MG63 (cell line): ENCODE data around the gene PRDM15. TPM values are rescaled to one million over a fixed set of nuclear protein-coding genes. Genes with fewer than 3 reads are reported as not detected.
"Not testable (repeated sequence)": the region's sequence is repeated elsewhere in the genome, so short reads cannot be mapped to it uniquely, and the experiment has no call there.

Experiments used
- DNase-seq: peaks from one replicate; pipeline ENCODE4 v3.0.0-alpha.2; 2020
- H3K27me3 ChIP-seq: fragments of 250-450 bp; sonication (Bioruptor Pico); 2 replicates; pipeline ENCODE4 v1.5.1; 2020; ENCODE audit warnings: mild to moderate bottlenecking, moderate library complexity
- H3K36me3 ChIP-seq: fragments of 250-450 bp; sonication (Bioruptor Pico); 2 replicates; pipeline ENCODE4 v1.5.1; 2020; ENCODE audit warnings: mild to moderate bottlenecking, moderate library complexity
- H3K4me3 ChIP-seq: fragments of 250-450 bp; sonication (Bioruptor Pico); 2 replicates; pipeline ENCODE4 v1.5.1; 2020; ENCODE audit warnings: mild to moderate bottlenecking, moderate library complexity
- H3K9me3 ChIP-seq: fragments of 250-450 bp; sonication (Bioruptor Pico); 2 replicates; pipeline ENCODE4 v1.5.1; 2020; ENCODE audit warnings: mild to moderate bottlenecking, moderate library complexity
- total RNA-seq: library from RNA; depleted of rRNA; stranded (reverse); fragments of >200 nt; shearing (Covaris generic); gene quantifications from 2 replicates; pipeline ENCODE4 v1.2.3, GENCODE V29; 2014; ENCODE audit warnings: low replicate concordance

The PRDM15 gene
- total RNA-seq, 1 experiment from 2014 or later: 7.8 TPM

DNA sequence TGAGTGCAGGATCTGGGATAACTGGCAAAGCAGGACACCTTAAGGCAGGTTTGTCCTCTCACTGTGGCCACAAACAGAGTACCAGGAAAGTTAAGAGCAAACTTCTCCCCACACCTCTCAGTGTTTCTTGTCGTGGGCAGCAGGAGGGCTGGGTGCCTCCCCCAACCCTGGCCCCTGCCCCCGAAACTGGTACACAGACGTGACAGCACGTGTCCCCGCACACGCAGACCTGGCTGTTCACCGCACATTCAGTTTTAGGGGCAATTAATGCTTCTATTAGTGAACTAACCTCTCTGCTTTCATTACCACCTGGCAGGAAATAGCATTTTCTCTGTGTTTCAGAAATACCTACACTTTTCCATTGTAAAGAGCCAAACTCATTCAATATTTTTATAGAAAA, 79.4 kb downstream of the PRDM15 start:
- Histone ChIP-seq H3K36me3 (peaks cover 38% of the 10 kb centered on the region), H3K9me3 (no peaks in the 10 kb centered on the region), H3K27me3 (no peaks in the 10 kb centered on the region), H3K4me3 (no peak overlapping the region)
- no peak for DNase-seq

DNA sequence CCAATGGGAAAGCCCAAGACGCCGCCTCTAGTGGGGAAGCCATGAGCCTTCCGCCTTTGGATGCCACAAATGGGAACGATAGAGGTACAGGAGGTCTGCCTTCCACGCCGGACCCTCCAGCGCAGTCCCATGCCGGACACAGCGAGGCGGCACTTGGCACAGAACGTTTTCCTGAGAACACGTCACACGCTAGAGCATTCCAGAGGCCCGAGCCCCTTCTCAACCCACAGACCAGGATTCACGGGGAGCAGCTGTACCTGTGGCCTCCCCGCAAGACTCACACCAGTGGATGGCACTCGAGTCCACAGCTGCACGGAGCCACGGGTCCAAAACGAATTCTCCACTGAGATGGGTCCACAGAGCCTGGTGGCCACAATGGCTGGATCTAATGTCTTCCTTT, 80.8 kb downstream of the PRDM15 start:
- Histone ChIP-seq H3K36me3 (peaks cover 31% of the 10 kb centered on the region), H3K4me3 (no peak overlapping the region), H3K27me3 (no peaks in the 10 kb centered on the region), H3K9me3 (peaks cover 6% of the 10 kb centered on the region)
- no peak for DNase-seq

DNA sequence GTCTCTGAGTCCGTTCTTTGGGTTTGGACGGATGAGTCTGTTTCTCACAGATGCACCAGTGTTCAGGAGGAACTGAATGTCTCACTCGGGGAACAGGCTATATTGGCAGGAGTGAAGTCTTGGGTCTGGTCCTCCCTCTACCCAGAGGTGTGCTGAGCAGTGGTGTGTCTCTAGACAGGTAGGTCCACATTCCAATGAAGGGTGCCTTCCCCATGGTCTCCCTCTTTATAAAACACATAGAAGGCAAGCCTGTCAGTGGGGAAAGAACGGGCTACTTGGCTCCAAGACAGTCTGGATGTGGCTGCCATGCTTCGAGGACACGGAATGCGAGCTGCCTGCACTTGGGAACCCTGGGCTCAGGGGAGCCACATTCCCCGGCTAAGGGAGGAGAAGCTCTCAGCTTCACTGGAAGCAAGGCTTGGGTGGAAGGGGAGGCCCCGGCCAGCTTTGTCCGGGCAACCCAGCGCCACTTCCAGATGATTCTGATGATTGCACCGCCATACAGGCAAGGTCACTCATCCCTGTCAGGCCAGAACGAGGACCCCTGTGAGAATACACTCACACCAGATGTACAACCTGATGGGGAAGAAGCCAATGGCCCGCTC, 82.6 kb downstream of the PRDM15 start:
- DNase-seq: no peak
- Histone ChIP-seq H3K4me3 (no peak overlapping the region), H3K36me3 (peaks cover 26% of the 10 kb centered on the region)

DNA sequence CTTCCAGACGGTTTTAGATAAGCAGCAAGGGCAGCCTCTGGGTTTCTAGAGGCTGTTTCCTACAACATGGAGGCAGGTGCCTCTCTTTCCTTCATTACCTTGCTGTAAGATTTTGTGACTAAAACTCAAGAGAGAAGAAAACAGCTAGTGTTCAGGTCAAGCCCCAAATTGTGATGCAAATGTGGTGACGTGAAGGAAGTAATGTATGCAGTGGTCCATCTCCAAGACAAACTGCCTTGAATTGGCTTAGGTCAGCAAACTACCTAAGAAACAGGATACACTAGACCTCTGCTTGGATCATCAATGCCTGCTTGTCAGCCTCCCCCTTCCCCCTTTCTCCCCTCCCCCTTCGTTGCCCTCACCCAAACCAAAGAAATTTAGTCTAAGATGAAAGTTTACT, 83.4 kb downstream of the PRDM15 start:
- no peak for DNase-seq
- Histone ChIP-seq H3K4me3 (no peak overlapping the region), H3K27me3 (no peaks in the 10 kb centered on the region), H3K36me3 (peaks cover 18% of the 10 kb centered on the region), H3K9me3 (peaks cover 26% of the 10 kb centered on the region)

More for the DNA sequence above, 82.6 kb downstream of the PRDM15 start:
- H3K27me3 ChIP-seq: no peaks in the 10 kb centered on the region
- H3K9me3 ChIP-seq: peaks cover 19% of the 10 kb centered on the region

DNA sequence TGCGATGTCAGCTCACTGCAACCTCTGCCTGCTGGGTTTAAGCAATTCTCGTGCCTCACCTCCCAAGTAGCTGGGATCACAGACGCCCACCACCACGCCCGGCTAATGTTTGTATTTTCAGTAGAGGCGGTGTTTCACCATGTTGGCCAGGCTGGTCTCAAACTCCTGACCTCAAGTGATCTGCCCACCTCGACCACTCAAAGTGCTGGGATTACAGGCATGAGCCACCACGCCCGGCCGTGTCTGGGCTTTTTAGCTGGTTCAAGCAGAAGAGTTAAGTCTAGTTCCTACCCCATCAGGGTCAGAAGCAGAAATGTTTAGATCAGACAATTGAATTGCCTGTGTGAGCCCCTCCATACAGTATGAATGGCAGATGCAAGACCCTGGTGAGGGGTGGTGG, 84.5 kb downstream of the PRDM15 start:
- H3K36me3 ChIP-seq: peaks cover 7% of the 10 kb centered on the region
- no peak for DNase-seq
- no peaks in the 10 kb centered on the region for H3K27me3 ChIP-seq
- no peak overlapping the region for H3K4me3 ChIP-seq
- H3K9me3 ChIP-seq: peaks cover 28% of the 10 kb centered on the region

DNA sequence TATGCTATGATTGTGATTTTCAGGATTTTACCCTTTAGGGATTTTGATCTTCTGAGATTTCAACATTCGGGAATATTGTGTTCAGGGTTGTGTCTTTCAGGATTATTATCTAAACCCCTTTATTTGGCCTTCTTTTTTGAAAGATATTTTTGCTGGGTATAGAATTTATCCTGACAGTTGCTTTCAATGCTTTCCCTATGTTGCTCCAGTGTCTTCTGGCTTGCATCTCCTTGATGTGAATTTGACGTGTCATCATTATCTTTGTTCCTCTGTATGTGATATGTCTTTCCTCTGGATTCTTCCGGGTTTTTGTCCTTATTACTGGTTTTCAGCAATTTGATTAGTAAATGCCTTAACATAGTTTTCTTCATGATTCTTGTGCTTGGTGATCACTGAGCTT, 86.4 kb downstream of the PRDM15 start:
- DNase-seq: no peak
- H3K4me3 ChIP-seq: no peak overlapping the region
- peaks cover 4% of the 10 kb centered on the region for H3K36me3 ChIP-seq
- no peaks in the 10 kb centered on the region for H3K27me3 ChIP-seq
- H3K9me3 ChIP-seq: peaks cover 28% of the 10 kb centered on the region

DNA sequence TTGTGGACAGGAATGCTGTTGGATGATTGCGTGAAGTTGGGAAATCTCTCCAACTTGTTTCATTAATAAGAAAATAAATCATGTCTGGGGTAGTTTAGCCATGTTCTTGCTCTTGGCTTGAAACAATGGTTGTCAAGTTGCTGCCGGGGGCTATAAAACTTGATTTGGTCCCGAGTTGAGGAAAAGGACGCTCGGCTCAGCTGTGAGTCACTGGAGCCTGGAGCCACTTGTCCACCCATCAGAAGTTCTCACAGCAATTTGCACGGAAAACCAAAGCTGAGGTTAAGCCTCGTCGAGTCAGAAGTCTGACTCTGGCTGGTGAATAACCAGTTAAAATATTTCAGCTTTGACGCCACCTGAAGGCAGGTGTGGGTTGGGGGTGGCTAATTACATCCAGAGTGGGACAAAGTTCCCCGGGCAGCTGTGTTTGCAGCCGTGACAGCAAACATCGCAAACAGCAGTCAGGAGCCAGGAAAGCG, 92.6 kb downstream of the PRDM15 start:
- Histone ChIP-seq H3K36me3 (no peaks in the 10 kb centered on the region), H3K27me3 (no peaks in the 10 kb centered on the region), H3K9me3 (peaks cover 8% of the 10 kb centered on the region), H3K4me3 (no peak overlapping the region)
- peak; percentile 72 for DNase-seq

DNA sequence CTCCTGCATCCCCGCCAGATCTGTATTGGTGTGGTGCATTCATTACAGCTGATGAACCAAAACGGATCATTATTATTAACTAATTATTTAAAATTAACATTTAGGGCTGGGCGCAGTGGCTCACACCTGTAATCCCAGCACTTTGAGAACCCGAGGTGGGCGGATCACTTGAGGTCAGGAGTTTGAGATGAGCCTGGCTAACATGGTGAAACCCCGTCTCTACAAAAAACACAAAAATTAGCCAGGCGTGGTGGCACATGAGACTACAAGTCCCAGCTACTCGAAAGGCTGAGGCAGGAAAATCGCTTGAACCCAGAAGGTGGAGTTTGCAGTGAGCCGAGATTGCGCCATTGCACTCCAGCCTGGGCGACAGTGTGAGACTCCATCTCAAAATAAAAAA, 93.9 kb downstream of the PRDM15 start:
- not testable (repeated sequence) for DNase-seq

DNA sequence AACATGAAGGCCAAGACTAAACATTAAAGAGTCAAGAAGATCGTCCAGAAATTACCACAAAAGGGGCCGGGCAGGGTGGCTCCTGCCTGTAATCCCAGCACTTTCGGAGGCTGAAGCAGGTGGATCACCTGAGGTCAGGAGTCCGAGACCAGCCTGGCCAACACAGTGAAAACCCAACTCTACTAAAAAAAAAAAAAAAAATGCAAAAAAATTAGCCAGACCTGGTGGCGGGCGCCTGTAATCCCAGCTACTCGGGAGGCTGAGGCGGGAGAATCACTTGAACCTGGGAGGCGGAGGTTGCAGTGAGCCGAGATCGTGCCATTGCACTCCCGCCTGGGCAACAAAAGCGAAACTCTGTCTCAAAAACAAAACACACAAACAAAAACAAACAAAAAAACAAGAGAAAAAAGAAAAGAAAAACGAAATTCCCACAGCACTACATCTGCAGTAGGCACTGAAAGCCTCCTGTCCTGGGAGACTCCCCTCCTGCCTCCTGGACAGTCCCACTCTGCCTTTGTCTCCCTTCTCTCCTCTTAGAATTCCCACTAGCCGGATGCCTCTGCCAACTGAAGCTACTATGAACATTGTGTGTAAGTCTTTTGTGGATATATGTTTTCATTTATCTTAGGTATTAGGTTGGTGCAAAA, 94.6 kb downstream of the PRDM15 start:
- no peak for DNase-seq
- Histone ChIP-seq H3K4me3 (no peak overlapping the region), H3K36me3 (no peaks in the 10 kb centered on the region), H3K9me3 (no peaks in the 10 kb centered on the region), H3K27me3 (no peaks in the 10 kb centered on the region)

More for the DNA sequence above, 93.9 kb downstream of the PRDM15 start:
- not testable (repeated sequence) for H3K9me3 ChIP-seq, H3K4me3 ChIP-seq, H3K36me3 ChIP-seq, H3K27me3 ChIP-seq

DNA sequence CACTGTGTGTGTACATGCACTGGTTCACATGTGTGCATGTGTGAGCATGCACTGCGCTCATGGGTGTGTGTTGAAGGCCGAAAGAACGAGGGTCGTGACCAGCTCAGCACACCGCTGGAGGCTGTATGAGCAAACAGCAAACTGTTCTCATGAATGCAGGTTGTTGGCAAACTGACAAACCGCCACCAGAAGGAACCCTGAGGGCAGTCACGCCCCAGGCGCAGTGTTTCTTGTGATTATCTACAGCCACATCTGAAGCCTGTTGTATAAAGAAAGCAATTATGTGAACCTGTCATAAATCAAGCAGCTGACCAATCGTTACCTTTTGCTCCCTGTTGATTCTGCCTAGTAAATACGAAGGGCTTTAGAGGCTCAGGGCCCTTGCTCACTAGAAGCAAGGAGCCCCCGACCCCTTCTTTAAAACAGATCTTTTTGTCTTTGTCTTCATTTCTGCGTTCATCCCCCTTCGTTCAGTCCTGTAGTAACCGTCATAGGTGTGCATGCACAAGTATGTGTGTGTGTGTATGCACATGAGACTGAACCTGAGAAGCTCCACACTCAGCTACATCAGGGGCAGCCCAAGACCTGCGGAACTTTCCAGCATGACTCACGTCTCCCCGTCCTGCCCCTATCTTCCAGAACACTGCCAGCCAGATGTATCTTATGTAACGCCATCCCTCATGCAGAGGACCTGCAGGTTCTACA, 95.5 kb downstream of the PRDM15 start:
- H3K27me3 ChIP-seq: no peaks in the 10 kb centered on the region
- no peaks in the 10 kb centered on the region for H3K9me3 ChIP-seq
- H3K4me3 ChIP-seq: no peak overlapping the region
- no peaks in the 10 kb centered on the region for H3K36me3 ChIP-seq
- DNase-seq: no peak

DNA sequence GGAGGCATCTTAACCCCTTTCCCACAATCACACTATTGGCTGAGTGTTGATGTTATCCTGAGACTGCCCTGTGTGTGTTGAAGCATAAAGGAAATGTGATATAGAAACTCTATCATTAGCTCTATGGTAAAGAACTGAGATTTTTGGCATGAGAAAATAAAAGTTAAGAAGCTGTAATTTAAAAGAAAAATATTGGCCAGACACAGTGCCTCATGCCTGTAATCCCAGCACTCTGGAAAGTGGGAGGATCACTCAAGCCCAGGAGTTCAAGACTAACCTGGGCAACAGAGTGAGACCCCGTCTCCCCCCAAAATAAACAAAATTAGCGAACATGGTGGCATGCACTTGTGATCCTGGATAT, 98.1 kb downstream of the PRDM15 start:
- no peaks in the 10 kb centered on the region for H3K9me3 ChIP-seq
- H3K4me3 ChIP-seq: no peak overlapping the region
- no peaks in the 10 kb centered on the region for H3K27me3 ChIP-seq
- no peaks in the 10 kb centered on the region for H3K36me3 ChIP-seq
- DNase-seq: no peak

DNA sequence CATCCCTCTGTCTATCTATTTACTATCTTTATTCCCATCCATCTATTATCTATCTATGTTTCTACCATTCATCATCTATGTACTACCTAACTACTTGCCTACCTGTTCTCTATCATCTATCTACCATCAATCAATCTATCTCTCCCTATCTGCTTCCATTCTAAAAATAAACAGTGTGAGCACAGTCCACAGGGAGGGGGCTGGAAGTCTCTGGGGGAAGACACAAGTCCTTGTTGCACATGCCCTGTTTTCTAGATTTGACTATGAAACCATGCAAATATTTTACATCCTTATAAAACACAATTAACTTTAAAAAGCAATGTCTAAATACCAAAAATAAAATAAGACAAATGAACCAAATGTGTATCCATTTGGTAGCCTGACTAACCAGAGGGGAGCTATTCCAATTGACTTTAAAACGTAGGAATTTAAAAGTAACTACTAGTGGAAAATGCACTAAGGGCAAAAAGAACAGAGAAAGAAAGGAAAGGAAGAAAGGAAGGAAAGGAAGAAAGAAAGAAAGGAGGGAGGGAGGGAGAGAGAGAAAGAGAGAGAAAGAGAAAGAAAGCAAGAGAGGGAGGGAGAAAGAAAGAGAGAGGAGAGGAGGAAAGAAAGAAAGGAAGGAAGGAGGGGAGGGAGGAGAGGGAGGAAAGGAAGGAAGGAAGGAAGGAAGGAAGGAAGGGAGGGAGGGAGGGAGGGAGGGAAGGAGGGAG, 98.7 kb downstream of the PRDM15 start:
- Histone ChIP-seq H3K36me3 (no peaks in the 10 kb centered on the region), H3K4me3 (no peak overlapping the region), H3K9me3 (no peaks in the 10 kb centered on the region), H3K27me3 (no peaks in the 10 kb centered on the region)
- no peak for DNase-seq

DNA sequence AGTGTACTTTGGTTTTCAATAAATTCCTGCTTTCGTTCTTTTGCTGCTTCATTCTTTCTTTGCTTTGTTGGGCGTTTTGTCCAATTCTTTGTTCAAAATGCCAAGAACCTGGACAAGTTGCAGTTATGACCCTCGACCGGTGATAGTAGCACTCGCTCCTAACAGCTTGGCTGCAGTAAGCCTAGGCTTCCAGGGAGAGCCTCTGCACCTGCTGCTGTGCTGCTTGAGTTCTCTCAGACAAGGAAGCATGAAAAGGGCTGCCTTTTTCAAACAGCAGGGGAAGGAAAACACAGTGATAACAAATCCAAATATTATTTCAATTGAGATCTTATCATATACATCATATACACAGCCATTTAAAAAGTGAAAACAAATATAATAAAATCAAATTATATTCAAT, 99.5 kb downstream of the PRDM15 start:
- H3K9me3 ChIP-seq: no peaks in the 10 kb centered on the region
- no peak overlapping the region for H3K4me3 ChIP-seq
- H3K36me3 ChIP-seq: no peaks in the 10 kb centered on the region
- no peak for DNase-seq
- no peaks in the 10 kb centered on the region for H3K27me3 ChIP-seq

DNA sequence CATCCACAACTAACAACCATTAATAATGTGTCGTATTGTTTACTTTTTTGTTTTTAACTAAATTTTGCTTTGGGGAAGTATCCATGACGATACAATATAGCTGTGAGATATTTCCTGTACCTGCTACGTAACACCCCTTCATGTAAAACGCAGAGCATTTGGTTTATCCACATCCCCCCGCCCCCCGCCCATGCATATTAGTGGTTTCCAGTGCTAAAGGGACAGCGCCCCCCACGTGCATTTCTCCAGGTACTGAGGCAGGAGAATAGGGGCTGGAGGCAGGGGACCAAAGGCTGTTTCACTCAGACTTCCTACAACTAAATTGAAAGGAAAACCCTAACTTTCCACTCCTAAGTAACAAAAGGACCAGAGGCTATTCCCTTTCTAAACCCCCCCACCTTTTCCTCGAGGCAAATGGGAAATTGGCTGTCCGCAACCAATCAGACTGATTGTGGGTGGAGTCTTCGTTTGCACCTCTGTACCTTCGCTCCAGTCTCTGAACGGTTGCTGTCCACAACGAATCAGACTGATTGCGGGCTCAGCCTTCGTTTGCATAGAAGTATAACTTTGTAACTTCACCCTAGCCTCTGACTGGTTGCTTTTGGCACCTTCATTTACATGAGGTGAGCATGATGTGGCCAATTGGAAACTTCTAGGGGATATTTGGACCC, 100.1 kb downstream of the PRDM15 start:
- H3K9me3 ChIP-seq: no peaks in the 10 kb centered on the region
- H3K36me3 ChIP-seq: no peaks in the 10 kb centered on the region
- no peaks in the 10 kb centered on the region for H3K27me3 ChIP-seq
- no peak for DNase-seq
- no peak overlapping the region for H3K4me3 ChIP-seq

DNA sequence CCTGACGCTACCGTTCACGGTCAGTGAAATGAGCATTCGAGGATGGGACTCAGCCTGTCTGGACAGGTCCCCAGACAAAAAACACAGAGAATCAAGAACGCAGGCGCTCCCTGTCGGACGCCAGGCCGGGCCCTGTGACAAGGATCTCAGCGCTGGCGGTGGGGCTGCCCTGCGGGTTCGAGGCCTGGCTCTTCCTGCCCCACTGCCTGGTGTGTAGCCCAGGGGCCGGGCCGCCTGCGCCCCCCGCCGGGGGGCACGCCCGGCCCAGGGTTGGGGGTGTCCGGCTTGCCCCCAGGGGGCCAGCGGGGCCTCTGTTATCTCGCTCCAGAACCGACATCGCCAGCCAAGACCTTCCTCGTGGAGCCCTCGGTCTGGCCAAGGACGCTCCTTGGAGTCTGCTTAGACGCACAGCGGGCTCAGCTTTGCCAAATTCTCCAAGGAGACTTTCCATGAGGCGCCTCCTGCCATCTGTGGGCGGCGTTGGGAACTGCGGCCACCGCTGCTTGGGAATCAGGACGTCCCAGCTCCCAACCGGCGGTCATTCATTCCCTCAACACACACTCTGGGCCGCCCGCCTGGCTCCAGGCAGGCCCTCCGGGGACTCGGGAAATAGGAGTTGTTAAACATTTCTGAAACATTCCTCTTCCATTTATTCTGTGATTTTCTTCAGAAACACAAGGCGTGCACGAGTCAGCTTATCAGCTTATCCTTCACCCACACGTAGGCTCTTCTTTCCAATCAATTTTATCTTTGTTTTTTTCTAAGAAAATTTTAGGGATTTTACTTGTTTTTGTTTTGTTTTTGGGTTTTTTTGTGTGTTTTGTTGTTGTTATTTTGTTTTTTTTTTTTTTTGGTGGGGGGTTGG, 101.0 kb downstream of the PRDM15 start:
- DNase-seq: peak; percentile 92
- Histone ChIP-seq H3K27me3 (no peaks in the 10 kb centered on the region), H3K4me3 (no peak overlapping the region)

DNA sequence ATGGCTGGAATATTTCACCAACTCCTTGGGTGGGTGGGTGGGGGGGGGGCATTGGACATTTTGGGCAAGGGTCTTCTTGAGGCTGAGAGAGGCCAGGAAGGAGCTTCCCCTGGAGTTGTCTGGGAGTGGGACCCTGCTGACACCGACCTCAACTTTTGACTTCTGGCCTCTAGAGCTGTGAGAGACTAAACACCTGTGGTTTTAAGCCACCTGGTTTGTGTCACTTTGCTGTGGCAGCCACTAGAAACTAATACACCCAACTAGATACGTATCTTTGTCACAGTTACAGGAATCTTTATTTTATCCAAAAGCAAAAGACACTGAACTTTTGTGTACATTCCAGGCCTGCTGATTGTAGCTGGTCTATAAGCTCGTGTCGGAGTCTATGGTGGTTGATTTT, 102.4 kb downstream of the PRDM15 start:
- no peak for DNase-seq
- no peaks in the 10 kb centered on the region for H3K9me3 ChIP-seq
- H3K27me3 ChIP-seq: no peaks in the 10 kb centered on the region
- H3K4me3 ChIP-seq: no peak overlapping the region
- H3K36me3 ChIP-seq: no peaks in the 10 kb centered on the region

More for the DNA sequence above, 101.0 kb downstream of the PRDM15 start:
- Histone ChIP-seq H3K36me3 (no peaks in the 10 kb centered on the region), H3K9me3 (no peaks in the 10 kb centered on the region)
